Kidney (tissue), 14 donors: ENCODE data around the gene CYB561D2. TPM values are rescaled to one million over a fixed set of nuclear protein-coding genes. Genes with fewer than 3 reads are reported as not detected.

Source experiments
- DNase-seq, 5 donors: peaks; one replicate each; pipeline ENCODE4 v3.0.0-alpha.2; 2013 to 2020
- FAIRE-seq: peaks from 2 replicates; lab custom pipeline; 2012; peaks lifted over from hg19 to GRCh38; lab: Jason Lieb, UNC
- H3K27ac ChIP-seq, 2 donors: one replicate each; pipeline ENCODE4 v1.7.0; 2013; ENCODE audit warnings: low read depth in 2 of 2, low read length in 2 of 2, inconsistent platforms in 1 of 2
- H3K27me3 ChIP-seq: one replicate; pipeline ENCODE4 v1.7.1; 2013; ENCODE audit warnings: low read length, inconsistent platforms; ENCODE audit not compliant: control insufficient read depth, insufficient read depth
- H3K36me3 ChIP-seq, 3 donors: one replicate each; pipeline versions ENCODE4 v1.7.0 to v1.7.1; 2013; ENCODE audit warnings: low read length in 3 of 3, control low read depth in 1 of 3, inconsistent platforms in 1 of 3; ENCODE audit not compliant: insufficient read depth in 3 of 3, control insufficient read depth in 2 of 3
- H3K4me1 ChIP-seq, 3 donors: one replicate each; pipeline versions ENCODE4 v1.7.0 to v1.7.1; 2013; ENCODE audit warnings: low read length in 3 of 3, inconsistent platforms in 1 of 3, low read depth in 1 of 3; ENCODE audit not compliant: control insufficient read depth in 2 of 3, insufficient read depth in 2 of 3
- H3K4me3 ChIP-seq, 3 donors: one replicate each; pipeline versions ENCODE4 v1.7.0 to v1.8.1; 2013; ENCODE audit warnings: low read length in 3 of 3, control low read depth in 1 of 3, inconsistent platforms in 1 of 3
- H3K9ac ChIP-seq, 3 donors: one replicate each; pipeline versions ENCODE4 v1.7.0 to v1.7.1; 2013; ENCODE audit warnings: low read length in 3 of 3, control low read depth in 1 of 3, inconsistent platforms in 1 of 3
- H3K9me3 ChIP-seq, 3 donors: one replicate each; pipeline versions ENCODE4 v1.7.0 to v1.7.1; 2013; ENCODE audit warnings: low read length in 3 of 3, control low read depth in 1 of 3, inconsistent platforms in 1 of 3; ENCODE audit not compliant: control insufficient read depth in 2 of 3, insufficient read depth in 1 of 3
- CTCF ChIP-seq: IDR thresholded peaks from 3 replicates; pipeline ENCODE4 v1.5.1; 2012; ENCODE audit warnings: mild to moderate bottlenecking, moderate library complexity, borderline replicate concordance; ENCODE audit not compliant: insufficient read depth; ENCODE audit errors: extremely low read depth
- intact Hi-C: fragments of 100-400 bp; cut with DNase I; formaldehyde crosslinking; loops from one replicate; pipeline ENCODE4 v1.11.1; 2022
- polyA plus RNA-seq: library from polyadenylated mRNA; stranded (reverse); fragments of 350-450 nt; fragmentation: Illumina TruSeq; extraction: RNeasy Lipid Tissue Mini Kit (QIAGEN cat#74804); gene quantifications from one replicate; pipeline ENCODE4 v1.2.3, GENCODE V29; 2014; ENCODE audit warnings: low read depth, low replicate concordance; ENCODE audit not compliant: insufficient read depth
- total RNA-seq: library from RNA; stranded (reverse); fragmentation: NEBNext Ultra II Directional; extraction: Animal tissue kit (Norgen Biotek cat#: 25700); gene quantifications from one replicate; pipeline ENCODE4 v1.2.1, GENCODE V29; 2021
- donor health status: control.
- donor health status: control.
- donor health status: control.
- donor health status: control.
- donor health status: control.
- donor health status: DM: yes; HTN: yes; CAD: no.
- donor health status: Normal renal cell carcinoma (clear cell type).

CYB561D2 gene
- total and polyA plus RNA-seq, 2 donors from 2014 or later, result 28.5 to 38.8 TPM

GRCh38 chr3:50322115-50322385, 28.6 kb upstream of the CYB561D2 start:
- peak overlapping the region; percentile 10 to 81 (median 44) for H3K9ac ChIP-seq
- FAIRE-seq, result no peak

GRCh38 chr3:50322386-50323091, 28.1 kb upstream of the CYB561D2 start, which contains the start of gene HYAL2:
TSS of gene HYAL2 (minus strand) at chr3:50322745. CDS start at chr3:50320489, 2,256 bp downstream.
- DNase-seq, result peak; percentile 43 to 91 (median 69)
- FAIRE-seq, result no peak
- Histone ChIP-seq H3K36me3 (peaks cover 3 to 24% (median 12%) of the 10 kb centered on the region in 3 donors), H3K4me1 (peaks cover 3 to 54% (median 30%) of the 10 kb centered on the region in 3 donors), H3K9me3 (no peaks in the 10 kb centered on the region), H3K27ac (peak within 1 kb of the TSS; percentile 97 to 99), H3K9ac (peak within 1 kb of the TSS; percentile 44 to 85 (median 51)), H3K4me3 (peak within 1 kb of the TSS; percentile 71 to 98 (median 78)), H3K27me3 (no peaks in the 10 kb centered on the region)
- no peak for TF ChIP-seq CTCF
- intact Hi-C loops, result no loop called here

More at GRCh38 chr3:50322115-50322385, 28.6 kb upstream of the CYB561D2 start:
- peaks cover 3 to 53% (median 30%) of the 10 kb centered on the region in 3 donors for H3K4me1 ChIP-seq
- H3K36me3 ChIP-seq, result peaks cover 6 to 29% (median 15%) of the 10 kb centered on the region in 3 donors
- peak overlapping the region; percentile 1 to 98 (median 71) for H3K4me3 ChIP-seq
- no peak for TF ChIP-seq CTCF
- H3K27ac ChIP-seq, result peak overlapping the region; percentile 86 to 87
- no peaks in the 10 kb centered on the region for H3K27me3 ChIP-seq
- intact Hi-C loops, result no loop called here
- DNase-seq, result no peak
- H3K9me3 ChIP-seq, result no peaks in the 10 kb centered on the region

DNA sequence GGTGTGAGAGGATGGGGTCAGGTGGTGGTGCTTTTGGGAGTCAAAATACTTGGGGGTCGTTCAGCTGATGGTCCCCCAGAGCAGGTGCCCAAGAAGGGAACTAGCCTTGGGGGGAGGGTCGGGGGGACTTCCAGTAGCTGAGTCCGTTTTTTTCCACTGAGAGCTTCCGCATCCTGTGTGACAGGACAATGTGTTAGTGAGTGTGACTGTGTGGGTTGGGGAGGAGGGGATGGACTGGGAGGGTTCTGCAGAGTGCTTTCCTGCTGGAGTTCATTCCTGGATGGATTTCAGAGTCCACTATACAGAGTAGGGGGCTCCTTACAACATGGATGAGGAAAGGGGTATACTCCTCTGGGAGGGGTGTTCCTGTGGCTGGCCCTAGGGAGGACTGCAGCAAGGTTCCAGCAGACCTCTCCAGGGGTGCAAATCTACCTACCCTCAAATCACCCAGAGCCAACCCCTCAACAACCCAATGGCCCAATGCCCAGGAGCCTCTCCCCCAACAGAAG, 27.5 kb upstream of the CYB561D2 start:
- intact Hi-C loops, result no loop called here
- DNase-seq, result peak in 2 of 5 donors; percentile 19 to 71
- Histone ChIP-seq H3K27ac (peak overlapping the region; percentile 86 to 87), H3K4me3 (peak overlapping the region in 1 of 3 donors; percentile 98), H3K27me3 (no peaks in the 10 kb centered on the region), H3K36me3 (peaks cover 3 to 21% (median 12%) of the 10 kb centered on the region in 3 donors), H3K9me3 (no peaks in the 10 kb centered on the region), H3K4me1 (peaks cover 3 to 52% (median 30%) of the 10 kb centered on the region in 3 donors), H3K9ac (peak overlapping the region in 1 of 3 donors; percentile 81)
- TF ChIP-seq CTCF, result no peak
- no peak for FAIRE-seq
